Testis (tissue), 2 donors: ENCODE data around the gene ATP6V1E1.
"Not testable (repeated sequence)": the region's sequence is repeated elsewhere in the genome, so short reads cannot be mapped to it uniquely, and the experiment has no call there.

Source experiments
- POLR2A ChIP-seq: fragments of 450-650 bp; IDR thresholded peaks from one replicate; pipeline ENCODE4 v1.6.1; 2017; ENCODE audit warnings: antibody characterized with exemption, mild to moderate bottlenecking, moderate library complexity
- TF ChIP-seq, protein P1 (sequence below), 3 experiments: fragments of 450-650 bp in 2 of 3; fragments of 200-600 bp in 1 of 3; sonication (generic) in 1 of 3; IDR thresholded peaks; one replicate each; pipeline ENCODE4 v1.5.1; 2016 to 2019; ENCODE audit warnings: antibody characterized with exemption in 3 of 3, mild to moderate bottlenecking in 2 of 3, moderate library complexity in 1 of 3

DNA sequence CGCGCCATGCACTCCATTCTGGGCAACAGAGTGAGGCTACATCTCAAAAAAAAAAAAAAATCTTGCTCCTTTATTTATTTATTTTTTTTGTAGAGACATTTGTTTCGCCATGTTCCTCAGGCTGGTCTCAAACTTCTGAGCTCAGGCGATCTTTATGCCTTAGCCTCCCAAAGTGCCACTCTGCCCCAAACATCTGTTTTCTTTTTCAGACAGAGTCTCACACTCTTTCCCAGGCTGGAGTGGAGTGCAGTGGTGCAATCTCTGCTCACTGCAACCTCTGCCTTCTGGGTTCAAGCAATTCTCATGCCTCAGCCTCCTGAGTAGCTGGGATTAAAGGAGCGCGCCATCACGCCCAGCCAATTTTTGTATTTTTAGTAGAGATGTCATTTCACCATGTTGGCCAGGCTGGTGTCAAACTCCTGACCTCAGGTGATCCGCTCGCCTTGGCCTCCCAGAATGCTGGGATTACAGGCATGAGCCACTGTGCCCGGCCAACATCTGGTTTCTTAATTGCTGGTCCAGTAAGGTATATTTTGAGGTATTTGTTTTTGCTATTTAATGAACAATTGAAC lies 43.1 kb upstream of the ATP6V1E1 start:
- TF ChIP-seq, protein P1, sequence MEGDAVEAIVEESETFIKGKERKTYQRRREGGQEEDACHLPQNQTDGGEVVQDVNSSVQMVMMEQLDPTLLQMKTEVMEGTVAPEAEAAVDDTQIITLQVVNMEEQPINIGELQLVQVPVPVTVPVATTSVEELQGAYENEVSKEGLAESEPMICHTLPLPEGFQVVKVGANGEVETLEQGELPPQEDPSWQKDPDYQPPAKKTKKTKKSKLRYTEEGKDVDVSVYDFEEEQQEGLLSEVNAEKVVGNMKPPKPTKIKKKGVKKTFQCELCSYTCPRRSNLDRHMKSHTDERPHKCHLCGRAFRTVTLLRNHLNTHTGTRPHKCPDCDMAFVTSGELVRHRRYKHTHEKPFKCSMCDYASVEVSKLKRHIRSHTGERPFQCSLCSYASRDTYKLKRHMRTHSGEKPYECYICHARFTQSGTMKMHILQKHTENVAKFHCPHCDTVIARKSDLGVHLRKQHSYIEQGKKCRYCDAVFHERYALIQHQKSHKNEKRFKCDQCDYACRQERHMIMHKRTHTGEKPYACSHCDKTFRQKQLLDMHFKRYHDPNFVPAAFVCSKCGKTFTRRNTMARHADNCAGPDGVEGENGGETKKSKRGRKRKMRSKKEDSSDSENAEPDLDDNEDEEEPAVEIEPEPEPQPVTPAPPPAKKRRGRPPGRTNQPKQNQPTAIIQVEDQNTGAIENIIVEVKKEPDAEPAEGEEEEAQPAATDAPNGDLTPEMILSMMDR (IDR thresholded peaks at IDR 0.05), result not testable (repeated sequence)
- TF ChIP-seq POLR2A, result not testable (repeated sequence)
